ENCODE results near the gene D2HGDH. TPM values are rescaled to one million over a fixed set of nuclear protein-coding genes. Genes with fewer than 3 reads are reported as not detected.
"Not testable (repeated sequence)": the region's sequence is repeated elsewhere in the genome, so short reads cannot be mapped to it uniquely, and the experiment has no call there.

D2HGDH gene
- polyA plus RNA-seq, 5 donors: 24.8 to 43.9 (median 42.5) TPM

DNA sequence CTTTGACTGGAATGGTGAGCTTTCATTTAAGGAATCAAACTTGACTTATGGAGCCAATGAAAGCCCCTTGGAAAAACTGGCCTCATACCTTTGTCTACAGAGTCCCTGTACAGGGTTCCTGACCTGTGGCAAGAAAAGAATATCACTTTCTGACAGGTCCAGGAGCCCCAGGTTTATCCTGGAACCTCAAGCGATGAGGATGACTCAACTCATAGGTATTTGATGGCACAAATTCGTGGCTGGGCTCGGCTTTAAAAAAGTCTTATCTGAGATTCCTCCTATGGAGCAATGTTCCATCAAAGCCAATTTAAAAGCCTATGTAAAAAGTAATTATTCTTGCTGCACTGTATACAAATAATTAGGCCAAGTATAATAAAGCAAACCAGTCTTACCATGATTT, 57.0 kb downstream of the D2HGDH start:
- not testable (repeated sequence) for DNase-seq

DNA sequence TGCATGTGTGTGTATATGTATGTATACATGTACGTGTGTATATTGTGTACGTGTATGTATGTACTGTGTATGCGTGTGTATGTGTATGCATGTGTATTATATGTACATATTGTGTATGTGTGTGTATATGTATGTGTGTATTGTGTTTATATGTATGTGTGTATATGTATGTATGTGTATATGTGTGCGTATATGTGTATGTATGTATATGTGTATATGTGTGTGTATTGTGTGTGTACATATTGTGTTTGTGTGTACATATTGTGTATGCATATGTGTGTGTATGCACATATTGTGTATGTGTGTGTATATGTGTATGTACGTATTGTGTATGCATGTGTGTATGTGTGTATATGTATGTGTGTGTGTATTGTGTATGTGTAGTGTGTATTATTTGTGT, 59.0 kb downstream of the D2HGDH start:
- no peak for DNase-seq

DNA sequence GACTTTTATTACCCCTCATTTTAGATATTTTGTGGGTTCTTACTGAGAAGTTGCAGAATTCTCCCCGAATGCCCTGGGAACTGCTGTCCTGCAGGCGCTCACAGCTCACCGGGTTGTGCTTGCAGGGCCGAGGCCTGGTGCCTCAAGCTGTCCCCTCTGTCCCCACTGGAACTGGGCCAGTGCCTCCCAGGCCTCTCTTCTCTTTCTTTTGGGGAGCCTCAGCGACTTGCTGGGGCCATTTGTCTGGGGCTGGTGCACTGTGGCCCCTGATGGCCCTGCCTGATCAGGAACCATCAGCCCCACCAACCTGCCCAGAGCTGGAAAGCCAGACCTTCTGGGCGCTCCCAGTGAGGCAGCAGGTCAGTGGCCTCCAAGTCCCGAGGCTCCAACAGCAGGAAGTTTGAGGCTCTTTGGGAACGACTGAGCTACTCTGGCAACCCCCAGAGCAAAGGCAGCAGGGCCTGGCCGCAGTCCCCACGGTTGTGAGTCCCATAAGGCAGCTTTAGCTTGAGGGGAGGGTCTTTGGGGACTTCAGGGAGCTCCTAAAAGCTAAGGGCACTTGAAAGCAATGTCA, 59.9 kb downstream of the D2HGDH start:
- DNase-seq: no peak

DNA sequence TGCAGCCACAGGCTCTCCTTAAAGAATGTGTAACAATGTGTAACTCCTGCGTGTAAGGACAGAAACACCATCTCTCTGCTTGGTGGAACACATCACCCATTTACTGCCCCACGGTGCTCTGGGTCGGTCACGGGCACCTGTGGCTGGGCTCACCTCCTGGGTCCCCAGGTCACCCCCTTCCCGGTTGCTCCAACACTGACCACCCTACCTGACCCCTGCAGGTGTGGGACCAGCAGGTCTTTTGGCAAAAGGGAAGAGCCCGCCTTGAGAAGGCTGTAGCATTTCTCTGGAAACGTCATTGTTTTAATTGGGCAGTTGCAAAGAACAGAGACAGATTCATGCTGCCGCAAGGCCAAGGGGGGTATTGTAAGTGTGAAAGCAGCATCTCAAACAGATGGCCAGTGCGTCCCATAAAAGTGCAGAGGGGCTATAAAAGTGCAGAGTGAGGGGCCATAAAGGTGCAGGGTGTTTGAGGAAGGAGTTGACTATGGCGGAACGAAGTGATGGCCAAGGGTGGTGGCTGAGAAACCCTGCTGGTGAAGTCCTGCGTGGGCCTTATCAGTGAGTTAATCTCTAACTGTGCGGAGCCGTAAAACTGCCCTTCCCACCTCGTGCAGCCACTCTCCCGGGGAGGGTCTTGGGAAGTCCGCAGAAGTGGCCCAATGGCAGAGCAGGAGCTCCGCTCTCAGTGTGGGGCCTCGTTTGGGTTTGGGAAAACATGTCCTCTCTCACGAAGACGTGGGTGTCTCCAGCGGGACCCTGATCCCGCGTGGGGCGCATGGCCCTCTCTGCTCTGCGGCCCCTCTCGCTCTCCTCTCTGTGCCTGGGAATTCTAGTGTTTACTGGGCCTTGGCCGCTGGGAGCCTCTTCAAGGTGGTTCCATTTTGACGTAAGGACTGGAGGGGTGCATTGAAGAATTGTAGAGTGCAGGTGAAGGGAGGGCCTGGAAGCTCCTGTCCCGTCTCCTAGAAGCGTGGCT, 60.9 kb downstream of the D2HGDH start:
- no peak for DNase-seq

DNA sequence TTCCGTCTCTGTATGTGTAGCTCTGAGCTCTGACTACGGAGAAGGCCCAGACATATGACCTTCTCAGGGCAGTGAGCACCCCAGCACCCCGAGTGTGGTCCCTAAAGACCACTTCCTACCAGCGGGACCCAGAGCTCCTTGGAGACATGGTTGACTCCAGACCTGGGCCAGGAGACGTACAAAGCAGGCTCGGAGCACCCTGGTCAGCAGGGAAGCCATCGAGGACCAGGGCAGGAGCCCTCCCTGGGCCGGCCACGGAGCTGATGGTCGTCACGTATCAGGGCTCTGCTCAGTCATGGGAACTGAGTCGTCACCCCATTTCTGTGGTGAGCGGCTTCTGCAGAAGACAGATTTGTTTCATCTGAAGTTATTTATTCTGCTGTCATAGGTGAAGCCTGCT, 61.8 kb downstream of the D2HGDH start:
- DNase-seq: no peak

DNA sequence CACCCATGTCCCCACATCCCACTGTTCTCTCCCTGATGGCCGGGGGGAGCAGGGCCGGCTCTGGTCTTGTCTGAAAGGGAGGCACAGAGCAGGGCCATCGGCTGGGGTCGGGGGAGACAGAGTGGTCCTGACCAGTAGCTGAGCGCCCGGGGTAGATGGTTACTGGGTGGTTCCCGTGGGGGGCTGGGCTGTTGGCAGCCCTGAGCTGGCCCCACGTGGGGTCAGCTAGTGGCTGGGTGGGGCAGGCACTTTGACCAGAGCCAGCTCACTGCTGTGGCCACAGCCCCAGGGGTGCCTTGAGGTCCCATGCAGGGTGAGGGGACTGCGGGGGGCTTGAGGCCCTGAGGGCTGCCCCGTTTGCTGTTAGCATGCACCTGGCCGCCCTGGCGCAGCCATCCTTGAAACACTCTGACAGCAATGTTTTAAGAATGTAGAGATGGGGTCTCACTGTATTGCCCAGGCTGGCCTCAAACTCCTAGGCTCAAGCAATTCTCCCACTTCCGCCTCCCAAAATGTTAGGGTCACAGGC, 62.2 kb downstream of the D2HGDH start:
- no peak for DNase-seq

DNA sequence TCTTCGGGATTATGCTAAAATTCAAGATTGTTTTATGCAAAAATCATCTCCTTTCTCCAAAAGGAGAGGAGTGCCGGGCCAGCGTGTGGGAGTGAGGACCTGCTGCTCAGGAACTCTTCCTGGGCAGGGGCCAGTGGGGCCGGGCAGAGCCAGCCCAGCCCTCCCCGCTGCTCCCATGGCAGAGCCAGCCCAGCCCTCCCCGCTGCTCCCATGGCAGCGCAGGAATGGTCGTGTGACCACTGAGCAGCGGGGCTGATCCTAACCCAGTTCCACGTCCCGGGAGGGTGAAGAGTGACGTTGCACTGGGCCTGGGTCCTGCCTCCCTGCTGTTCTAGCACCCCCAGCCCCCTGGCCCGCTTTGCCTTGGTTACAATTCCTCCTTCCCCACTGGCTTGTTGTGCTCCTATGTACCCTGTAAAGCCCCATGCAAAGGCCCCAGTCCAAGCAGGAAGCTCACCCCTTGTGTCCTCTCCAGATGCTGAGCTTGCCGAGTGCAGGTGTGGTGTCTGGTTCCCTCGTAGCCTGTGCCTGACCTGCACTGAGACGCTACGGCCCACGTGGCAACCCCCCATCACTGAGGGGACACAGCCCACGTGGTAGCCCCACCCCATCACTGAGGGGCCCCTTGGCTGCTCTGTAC, 63.1 kb downstream of the D2HGDH start:
- no peak for DNase-seq

DNA sequence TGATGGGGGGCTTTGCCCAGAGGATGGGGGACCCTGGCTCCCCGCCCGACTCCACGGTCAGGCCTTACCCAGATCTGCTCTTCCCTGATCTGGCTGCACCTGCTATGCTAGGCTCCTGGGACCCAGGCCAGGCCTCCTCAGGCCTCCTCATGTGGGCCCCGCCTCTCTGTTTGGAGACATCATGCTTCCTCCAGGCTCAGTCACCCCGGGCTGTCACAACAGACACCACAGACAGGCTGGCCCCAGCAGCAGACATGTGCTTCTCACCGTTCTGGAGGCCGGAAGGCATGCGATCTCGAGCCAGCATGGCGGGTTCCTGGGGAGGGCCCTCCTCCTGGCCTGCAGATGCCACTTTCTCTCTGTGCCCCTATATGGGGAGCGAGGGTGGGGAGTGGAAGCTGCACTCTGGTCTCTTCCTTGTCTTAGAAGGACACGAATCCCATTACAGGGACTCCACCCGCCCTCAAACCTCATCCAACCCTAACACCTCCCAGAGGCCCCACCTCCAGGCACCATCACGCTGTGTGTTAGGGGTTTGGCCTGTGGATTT, 63.7 kb downstream of the D2HGDH start:
- no peak for DNase-seq

DNA sequence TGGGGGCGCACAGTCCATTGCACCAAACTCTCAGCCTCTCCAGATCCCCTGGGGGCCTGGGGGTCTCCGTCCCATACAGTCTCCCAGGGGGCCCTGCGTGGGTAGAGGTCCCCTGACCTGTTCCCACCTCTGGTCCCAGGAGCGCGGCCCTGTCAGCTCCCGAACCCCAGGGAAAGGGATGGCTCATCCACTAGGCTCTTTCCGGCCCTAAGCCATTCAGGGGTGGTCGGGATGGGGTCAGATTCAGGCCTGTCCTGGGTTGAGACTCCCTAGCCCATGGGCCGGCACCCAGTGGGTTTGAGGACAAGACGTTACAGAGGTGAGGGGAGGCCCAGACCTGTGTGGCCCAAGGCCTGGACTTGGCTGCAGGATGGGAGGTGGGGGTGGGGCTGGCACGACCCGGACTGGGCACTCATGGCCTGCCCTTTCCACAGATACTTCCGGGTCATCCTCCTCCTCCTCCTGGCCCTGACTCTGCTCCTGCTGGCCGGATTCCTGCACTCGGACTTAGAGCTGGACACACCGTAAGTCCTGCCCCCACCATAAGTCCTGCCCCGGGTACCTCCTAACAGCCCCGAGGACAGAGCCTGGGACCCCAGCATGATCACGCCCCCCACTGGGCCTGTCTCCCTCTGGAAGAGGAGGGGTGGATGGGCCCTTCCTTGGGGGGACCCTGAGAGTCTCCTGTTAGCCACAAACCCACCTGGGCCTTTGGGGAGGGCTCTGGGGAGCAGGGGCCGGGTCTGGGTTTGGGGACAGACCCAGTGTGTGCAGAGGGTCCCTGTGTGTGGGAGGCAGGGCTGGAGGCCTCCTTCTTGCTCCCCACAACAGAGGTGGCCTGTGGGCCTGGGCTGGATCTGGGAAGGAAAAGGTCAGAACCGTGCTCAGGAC, 64.4 kb downstream of the D2HGDH start:
- DNase-seq: no peak

DNA sequence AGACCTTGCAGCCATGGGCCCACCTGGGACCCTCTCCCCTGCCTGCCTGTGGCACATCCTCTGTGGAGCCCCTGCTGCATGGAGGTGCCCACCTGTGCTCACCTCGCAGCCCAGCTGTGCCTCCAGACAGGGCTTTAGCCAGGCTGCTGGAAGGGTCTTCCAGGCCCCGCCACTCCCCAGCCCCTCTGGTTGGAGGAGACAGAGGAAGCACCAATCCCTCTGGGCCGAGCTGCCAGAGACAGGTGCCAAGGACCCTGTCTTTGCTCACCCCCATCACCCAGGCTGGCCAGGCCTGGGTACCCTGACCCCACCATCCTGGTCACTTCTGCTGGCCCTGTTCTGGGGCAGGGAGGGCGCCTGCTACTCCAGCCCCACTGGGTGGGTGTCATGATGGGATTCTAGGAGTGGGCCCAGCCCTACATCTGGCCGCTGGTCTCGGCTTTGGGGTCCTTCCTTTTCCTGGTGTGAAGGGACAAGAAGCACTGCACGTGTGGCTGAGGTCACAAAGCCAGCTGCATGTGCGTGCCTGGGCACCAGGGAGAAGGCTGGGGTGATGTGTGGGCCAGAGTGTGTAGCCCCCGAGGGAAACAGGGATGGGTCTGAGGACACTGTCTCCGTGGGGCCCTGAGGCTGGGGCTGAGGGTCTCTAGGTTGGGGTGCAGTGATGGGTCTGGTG, 65.2 kb downstream of the D2HGDH start:
- DNase-seq: no peak

DNA sequence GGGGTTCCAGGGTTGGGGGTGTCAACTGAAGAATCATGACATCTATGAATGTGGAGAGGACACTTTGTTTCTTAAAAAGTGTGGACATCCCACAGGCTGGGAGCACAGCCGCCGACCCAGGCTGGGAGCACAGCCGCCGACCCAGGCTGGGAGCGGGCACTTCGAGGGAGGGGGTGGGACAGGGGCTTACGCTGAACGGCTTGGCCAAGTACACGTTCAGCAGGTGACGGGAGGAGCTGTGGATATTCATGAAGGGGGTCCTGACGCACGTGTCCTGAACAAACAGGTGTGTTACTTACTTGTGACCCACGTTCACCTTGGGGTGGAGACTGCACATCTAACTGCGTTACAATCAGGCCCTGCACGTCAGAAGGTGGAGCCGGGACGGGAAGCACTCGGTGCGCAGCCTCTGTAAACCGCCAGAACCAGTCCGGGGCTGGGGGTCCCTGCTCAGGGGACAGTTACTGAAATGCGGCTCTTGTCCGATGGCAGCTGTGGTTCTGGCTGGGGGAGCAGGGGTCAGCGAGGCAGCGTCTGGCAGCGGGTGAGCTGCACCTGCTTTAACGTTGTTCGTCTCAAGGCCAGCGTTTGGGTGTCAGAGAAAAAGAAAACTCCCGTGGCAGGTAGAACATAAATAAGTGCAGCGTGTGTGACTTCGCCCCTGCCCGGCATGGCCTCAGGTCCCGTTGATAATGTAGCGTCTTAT, 65.9 kb downstream of the D2HGDH start:
- DNase-seq: not testable (repeated sequence)

DNA sequence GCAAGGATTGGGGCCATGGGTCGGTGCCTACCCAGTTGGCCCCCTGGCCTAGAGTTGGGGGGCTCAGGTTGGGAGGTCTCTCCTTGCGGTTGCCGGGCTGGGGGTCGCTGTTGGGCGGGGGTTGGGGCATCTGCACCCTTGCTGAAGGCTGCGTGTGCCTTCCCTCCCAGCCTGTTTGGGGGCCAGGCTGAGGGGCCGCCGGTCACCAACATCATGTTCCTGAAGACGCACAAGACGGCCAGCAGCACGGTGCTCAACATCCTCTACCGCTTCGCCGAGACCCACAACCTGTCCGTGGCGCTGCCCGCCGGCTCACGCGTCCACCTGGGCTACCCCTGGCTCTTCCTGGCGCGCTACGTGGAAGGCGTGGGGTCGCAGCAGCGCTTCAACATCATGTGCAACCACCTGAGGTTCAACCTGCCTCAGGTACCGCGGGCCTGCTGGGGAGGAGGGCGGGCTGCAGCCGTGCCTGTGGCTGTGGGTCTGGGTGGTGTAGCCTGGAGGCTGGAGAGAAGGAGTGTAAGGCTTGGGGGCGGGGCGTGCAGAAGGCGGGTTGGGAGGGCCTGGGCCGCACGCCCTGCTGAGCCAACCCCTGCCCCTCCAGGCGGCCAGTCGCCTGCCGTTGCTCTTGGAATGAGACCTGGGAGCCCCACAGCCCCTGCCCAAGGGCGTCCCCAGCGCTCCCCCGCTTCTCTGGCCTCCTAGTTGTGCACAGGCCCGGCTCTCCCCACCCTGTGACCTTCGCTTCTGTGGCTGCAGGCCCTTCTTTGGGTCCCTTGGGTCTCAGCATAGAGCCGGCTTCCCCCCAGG, 67.4 kb downstream of the D2HGDH start:
- no peak for DNase-seq

DNA sequence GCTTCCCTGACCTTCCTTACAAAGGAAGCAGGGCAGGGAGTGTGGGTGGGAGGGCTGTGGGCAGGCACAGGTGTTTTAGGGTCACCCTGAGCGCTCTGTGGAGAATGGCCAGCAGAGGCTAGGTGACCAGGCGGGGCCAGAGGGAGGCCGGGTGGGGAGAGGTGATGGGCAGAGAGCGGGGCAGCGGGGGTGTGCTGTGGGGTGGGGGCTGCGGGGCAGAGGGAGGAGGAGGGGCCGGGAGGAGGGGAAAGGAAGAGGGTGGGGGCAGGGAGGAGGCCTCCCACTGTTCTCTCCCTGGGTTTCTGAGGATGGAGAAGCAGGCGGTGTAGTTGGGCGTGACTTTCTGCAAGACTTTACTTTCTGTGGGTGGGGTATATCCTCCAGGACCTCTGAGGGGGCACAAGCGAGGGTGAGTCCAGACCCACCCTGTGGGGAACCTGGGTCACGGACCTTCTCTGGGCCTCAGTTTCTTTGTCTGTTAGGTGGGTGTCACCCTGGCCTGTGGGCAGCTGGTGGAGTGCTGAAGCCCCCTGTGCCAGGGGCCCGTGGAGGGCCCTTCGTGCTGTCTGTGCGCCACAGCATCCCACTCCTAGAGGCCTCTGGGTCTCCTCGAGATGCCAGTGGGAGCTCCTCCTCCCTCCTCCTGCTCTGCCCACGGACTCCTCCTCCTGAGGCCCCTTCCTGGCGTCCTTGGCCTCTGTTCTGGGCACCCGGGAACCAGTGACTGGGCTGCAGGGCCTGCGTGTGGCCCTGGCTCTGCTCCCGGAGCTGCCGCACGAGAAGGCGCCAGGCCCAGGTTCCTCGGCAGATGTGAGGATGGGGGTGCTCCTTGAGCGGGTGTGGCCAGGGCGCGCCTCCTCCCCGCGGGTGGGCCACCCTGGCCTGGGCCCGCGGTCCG, 68.2 kb downstream of the D2HGDH start:
- DNase-seq: no peak

DNA sequence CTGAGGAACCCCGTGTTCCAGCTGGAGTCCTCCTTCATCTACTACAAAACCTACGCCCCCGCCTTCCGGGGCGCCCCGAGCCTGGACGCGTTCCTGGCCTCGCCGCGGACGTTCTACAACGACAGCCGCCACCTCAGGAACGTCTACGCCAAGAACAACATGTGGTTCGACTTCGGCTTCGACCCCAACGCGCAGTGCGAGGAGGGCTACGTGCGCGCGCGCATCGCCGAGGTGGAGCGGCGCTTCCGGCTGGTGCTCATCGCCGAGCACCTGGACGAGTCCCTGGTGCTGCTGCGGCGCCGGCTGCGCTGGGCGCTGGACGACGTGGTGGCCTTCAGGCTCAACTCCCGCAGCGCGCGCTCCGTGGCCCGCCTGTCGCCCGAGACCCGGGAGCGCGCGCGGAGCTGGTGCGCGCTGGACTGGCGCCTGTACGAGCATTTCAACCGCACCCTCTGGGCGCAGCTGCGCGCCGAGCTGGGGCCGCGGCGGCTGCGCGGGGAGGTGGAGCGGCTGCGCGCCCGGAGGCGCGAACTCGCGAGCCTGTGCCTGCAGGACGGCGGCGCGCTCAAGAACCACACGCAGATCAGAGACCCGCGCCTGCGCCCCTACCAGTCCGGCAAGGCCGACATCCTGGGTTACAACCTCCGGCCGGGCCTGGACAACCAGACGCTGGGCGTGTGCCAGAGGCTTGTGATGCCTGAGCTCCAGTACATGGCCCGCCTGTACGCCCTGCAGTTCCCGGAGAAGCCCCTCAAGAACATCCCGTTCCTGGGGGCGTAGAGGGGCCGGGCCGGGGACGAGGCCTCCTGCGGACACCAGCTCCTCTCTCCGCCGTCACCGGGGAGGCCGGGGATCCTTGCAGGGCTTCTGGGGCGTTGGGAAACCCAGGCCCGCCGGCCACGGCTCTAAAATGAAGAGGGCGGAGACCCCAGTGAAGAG, 69.2 kb downstream of the D2HGDH start:
- peak; percentile 40 for DNase-seq

DNA sequence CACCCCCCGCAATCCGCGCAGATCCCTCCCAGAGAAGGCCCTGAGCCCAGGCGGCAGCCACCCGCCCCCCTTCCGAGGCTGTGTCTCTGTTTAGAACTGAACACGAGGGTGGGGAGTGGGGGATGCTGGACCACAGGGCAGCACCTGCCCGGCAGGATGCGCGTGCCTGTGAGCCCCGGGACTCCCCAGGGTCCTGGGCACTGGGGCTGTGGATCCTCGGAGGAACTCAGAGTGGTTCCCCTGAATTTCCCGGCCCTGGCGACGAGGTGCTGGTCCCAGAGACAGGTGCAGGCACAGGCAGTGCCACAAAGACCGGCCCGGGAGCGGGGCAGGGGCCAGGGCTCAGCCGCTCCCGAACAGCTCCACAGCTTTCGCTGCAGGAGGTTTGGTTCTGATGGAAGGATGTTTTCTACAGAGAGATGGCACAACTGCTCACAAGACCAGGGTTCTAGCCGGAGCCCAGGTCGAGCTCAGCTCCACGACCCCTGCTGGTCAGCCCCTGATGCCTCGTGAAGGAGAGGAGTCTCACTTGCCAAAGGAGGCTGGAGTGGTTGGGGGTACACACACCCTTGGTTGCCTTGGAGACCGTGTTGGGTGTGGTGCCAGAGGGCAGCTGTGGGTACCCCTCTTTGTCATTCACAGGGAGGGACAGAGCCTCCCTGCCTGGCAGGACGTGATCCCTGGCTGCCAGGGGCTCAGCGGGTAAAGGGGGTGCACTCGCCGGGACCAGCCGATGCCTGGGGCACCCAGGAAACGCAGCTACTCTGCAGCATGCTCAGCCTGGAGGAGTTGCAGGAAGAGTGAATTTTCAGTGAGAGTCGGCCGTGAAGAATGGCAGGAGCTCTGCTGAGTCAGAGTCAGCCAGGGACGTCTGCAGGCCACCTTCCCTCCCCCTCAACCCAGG, 70.1 kb downstream of the D2HGDH start:
- DNase-seq: no peak

DNA sequence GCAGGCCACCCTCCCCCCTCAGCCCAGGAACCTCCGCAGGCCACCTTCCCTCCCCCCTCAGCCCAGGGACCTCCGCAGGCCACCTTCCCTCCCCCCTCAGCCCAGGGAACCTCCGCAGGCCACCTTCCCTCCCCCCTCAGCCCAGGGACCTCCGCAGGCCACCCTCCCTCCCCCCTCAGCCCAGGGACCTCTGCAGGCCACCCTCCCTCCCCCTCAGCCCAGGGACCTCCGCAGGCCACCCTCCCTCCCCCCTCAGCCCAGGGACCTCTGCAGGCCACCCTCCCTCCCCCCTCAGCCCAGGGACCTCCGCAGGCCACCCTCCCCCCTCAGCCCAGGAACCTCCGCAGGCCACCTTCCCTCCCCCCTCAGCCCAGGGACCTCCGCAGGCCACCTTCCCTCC, 71.8 kb downstream of the D2HGDH start:
- DNase-seq: not testable (repeated sequence)
